SU-DHL-6 (cell line): Measurements from ENCODE around the gene PLAAT4.

ENCODE experiments used
- EZH2phosphoT487 ChIP-seq: fragments of 200-600 bp; sonication (generic), shearing (Covaris generic); conservative IDR thresholded peaks from 2 replicates; pipeline ENCODE4 v1.6.1; 2018; ENCODE audit warnings: mild to moderate bottlenecking, antibody characterized with exemption, low read length, moderate library complexity, mixed read lengths
- TF ChIP-seq, protein P1 (sequence below): fragments of 200-600 bp; sonication (generic); IDR thresholded peaks from one replicate; pipeline ENCODE4 v1.5.1; 2017; ENCODE audit warnings: antibody characterized with exemption, mild to moderate bottlenecking, low read length, moderate library complexity; ENCODE audit not compliant: insufficient read depth, poor library complexity, severe bottlenecking

DNA sequence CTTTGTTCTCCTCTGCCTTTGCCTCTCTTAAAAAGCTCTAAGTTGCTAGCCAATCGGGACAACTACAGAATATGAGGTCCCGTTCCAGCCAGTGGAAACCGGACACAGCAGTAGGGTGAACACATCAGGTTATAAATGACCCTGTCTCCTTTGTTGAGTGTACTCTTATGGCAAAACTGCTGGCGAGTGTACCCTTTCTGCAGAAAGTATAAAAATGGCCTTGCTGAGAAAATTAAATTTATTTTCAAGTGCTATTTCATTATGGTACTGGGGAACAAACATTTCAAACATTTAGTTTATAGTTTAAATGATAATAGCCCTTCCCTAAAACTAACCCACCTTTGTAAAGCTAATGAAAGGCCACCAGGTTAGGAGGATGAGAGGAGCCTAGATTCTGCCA lies 36.7 kb upstream of the PLAAT4 start:
- TF ChIP-seq, protein P1, sequence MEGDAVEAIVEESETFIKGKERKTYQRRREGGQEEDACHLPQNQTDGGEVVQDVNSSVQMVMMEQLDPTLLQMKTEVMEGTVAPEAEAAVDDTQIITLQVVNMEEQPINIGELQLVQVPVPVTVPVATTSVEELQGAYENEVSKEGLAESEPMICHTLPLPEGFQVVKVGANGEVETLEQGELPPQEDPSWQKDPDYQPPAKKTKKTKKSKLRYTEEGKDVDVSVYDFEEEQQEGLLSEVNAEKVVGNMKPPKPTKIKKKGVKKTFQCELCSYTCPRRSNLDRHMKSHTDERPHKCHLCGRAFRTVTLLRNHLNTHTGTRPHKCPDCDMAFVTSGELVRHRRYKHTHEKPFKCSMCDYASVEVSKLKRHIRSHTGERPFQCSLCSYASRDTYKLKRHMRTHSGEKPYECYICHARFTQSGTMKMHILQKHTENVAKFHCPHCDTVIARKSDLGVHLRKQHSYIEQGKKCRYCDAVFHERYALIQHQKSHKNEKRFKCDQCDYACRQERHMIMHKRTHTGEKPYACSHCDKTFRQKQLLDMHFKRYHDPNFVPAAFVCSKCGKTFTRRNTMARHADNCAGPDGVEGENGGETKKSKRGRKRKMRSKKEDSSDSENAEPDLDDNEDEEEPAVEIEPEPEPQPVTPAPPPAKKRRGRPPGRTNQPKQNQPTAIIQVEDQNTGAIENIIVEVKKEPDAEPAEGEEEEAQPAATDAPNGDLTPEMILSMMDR: no peak
- TF ChIP-seq EZH2phosphoT487: no peak
